GM21619 (cell line): ENCODE measurements around the gene ATP5F1D.
A peak's percentile ranks its signal among the peaks of the same experiment; 100 is the strongest.

Experiments used
- ATAC-seq: cut with Tn5 transposase; IDR thresholded peaks from one replicate; pipeline ENCODE4 v1.9.1; 2021; ENCODE audit not compliant: unreplicated experiment

ATP5F1D gene

DNA sequence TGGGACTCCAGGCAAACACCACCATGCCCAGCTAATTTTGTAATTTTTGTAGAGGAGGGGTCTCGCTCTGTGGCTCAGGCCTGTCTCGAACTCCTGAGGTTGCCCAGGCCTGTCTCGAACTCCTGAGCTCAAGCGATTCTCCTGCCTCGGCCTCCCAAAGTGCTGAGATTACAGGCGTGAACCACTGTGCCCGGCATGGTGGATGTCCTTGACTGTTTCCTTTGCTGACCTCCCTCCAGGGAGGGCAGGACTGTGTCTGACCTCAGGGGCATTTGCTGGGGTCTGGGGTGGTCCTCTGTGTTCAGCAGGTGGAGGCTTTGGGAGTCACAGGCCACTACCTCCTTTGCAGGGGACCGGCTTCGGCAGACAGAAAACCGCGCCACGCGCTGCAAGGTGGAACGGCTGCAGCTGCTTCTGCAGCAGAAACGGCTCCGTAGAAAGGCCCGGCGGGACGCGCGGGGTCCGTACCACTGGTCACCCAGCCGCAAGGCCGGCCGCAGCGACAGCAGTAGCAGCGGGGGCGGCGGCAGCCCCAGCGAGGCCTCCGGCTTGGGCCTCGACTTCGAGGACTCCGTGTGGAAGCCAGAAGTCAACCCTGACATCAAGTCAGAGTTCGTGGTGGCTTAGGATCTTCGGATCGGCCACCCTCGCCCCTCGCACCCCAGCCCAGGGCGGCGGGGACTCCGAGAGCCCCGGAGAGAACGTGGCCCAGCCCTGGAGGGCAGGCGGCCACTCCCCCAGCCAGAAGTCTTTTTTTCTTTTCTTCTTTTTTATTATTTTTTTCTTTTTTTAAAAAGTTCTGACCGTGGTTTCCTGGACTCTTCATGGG lies 15.3 kb downstream of the ATP5F1D start:
- no peak for ATAC-seq

DNA sequence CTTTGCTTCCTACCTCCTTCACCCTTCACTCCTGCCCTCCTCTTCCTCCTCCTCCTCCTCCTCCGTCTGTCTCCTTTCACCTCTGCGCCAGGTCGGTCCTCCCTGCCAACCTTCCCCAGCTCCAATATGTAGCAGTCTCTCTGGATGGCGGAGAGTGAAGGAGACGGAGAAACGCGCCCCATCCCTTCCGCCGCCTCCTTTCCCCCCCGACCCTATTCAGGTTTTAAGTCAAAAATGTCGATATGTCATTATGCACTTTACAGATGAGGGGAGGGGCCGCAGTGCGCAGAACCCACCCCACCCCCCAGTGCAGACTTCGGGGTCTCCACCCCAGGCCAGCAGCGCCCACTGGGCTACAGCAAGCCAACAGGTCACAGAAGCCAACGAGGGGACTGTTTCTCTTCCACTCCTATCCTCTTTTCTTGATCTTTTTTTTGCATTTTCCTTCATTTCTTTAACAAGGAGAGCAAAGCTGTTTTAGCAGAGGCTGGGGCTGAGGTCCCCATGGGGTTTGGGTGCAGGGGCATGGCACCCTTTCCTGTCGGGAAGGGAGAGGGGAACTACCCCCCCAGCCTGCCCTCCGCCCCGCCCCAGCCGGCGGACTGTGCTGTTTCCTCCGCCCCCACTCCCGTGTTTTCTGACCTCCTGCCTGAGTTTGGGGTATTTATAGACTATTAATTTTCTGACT lies 16.1 kb downstream of the ATP5F1D start:
- no peak for ATAC-seq

DNA sequence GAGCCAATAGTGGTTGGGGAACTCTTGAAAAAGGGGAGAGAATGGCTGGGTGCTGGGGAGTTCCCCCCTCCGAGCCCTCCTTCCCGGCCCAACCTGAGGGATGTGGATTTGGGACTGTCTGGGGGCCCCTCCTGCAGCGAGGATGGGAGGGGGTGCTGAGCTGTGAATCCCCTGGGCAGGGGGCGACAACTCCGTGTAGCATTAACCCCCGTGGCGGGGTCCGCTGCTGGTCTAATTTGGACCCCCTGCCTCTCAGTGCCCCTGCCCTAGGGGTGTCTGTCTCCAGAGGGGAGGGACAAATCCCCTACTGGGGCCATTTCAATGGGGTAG lies 16.6 kb downstream of the ATP5F1D start:
- no peak for ATAC-seq

DNA sequence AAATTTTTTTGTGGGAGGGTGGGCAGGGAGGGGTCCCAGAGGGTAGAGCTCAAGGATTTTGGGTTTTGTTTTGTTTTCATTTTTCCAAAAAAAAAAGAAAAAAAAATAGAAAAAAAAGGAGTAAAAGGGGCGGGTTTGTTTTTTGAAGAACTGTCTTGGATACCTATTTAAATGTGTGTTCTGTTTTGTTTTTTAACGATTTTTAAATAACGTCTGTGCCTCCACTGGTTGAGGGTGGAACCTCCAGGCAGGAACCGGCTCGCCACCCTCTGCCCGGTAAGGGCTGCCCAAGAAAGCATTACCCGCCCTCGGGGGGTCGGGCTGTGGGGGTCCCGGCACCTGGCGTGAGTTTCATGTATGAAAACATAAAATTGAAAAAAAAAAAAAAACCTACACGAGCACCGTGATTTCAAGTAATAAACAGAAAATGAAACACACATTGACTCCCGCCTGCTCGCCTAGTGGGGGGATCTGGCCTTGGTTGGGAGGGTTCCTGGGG lies 17.2 kb downstream of the ATP5F1D start:
- no peak for ATAC-seq

DNA sequence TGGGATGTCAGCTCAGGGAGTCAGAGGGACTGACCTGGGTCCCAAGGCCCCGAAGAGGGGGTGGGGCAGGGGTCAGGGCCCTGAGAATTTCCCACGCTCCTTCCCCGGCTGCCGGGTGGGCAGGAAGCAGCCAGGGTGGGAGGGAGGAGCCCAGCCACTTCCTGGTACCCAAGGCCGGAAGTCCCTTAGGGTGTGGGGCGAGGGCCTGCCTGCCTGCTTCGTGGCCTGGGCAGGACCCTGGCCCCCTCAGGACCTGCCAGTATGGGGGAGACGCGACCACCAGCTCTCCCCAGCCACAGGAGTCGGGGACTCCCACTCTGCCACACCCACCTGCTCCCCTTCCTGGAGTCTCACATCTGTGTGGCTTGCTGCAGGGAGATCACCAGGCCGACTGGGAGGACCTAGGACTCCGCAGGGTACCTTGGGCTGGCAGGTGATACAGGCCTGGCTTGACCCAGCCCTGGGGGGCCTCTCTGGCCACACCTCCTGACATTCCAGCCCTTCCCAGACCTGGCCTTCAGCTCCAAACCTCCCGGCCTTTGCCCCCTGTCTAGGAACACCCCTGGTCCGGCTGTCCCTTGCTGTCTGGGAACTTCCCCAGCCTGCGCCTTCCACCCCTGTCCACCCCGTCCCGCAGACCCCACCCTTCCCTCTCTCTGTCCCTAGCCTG lies 17.8 kb downstream of the ATP5F1D start:
- ATAC-seq: no peak

DNA sequence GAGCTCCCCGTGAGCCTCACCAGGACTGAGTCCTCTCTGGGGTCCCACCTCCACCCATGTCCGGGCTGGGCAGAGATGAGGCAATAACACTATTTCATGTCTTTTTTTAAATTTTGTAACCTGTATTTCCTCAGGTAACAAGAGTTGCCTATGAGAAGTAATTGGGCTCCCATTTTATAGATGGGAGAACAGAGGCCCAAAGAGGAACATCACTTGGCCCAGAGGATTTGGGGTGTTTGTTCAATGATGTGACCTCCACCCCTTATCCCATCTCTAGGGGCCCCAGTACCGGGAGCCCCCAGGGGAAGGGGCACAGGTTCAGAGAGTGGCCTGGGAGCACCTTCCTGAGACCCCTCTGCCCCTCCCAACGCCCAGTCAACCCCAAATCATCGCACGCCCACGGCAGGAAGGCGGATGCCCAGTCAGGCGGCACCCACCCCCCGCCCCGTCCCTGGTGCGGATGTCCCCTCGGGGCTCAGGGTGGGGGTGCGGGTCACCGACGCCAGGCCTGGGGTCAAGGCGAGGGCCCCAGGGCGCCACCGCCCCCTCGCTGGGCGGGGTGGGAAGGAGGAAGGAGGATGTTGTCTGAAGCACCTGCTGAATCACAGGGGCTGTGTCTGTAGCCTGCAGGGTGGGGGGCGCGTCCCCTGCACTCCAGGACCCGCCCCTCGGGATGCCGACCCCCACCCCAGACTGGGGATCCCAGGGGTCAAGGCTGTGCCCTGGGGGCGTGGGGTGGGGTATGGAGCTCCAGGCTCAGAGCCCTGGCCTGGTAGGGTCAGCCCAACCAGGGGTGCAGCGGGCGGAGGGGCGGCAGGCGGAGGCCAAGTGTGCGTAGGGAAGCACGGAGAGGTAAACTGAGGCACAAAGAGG lies 18.6 kb downstream of the ATP5F1D start:
- ATAC-seq: no peak

DNA sequence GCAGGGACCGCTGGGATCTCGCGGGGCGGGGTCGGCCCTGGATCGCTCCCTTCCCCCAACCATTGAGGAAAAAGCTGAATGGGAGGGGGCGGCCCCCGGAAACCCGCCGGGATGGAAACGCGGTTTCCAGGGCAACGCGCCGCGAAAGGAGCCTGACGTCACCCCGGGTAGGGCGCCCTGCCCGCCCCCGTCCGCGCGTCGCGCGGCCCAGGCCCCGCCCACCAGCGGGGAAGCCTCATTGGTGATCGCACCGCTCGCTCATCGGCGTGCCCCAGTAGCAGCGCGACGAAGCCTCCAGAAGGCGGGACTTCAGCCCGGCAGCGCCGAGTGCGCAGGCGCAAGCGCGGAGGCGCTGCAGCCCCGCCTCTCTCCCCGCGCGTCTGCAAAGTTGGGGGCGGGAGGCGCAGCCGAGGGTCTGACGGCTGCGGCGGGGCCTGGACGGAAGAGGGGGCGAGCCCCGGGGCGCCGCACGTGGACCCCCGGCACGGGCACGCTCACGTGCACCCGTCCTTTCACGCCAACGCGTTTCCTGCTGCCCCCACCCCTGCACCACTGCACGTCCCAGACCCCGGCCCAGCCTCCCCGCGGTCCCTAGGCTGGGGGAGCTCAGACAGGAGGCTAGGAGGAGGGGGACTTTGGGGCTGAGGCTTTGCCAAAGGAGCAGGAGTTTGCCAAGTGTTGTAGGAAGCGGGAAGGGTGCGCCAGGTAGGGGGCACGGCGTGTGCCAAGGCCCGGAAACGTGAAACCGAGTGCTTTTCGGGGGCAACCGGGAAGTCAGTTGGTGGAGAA lies 19.4 kb downstream of the ATP5F1D start:
- peak; percentile 37 for ATAC-seq

DNA sequence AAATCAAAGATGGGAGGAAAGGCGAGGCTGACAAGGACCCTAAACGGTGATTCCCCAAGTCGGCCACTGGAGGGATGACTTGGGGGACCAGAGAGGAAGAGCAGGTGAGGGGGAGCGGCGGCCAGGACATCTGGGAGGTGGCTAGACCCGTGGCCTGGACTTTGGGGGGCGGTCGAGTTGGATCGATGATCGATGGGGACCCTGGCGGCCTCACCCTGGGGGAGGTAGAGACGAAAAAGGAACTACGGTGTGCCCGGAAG lies 19.9 kb downstream of the ATP5F1D start:
- no peak for ATAC-seq

DNA sequence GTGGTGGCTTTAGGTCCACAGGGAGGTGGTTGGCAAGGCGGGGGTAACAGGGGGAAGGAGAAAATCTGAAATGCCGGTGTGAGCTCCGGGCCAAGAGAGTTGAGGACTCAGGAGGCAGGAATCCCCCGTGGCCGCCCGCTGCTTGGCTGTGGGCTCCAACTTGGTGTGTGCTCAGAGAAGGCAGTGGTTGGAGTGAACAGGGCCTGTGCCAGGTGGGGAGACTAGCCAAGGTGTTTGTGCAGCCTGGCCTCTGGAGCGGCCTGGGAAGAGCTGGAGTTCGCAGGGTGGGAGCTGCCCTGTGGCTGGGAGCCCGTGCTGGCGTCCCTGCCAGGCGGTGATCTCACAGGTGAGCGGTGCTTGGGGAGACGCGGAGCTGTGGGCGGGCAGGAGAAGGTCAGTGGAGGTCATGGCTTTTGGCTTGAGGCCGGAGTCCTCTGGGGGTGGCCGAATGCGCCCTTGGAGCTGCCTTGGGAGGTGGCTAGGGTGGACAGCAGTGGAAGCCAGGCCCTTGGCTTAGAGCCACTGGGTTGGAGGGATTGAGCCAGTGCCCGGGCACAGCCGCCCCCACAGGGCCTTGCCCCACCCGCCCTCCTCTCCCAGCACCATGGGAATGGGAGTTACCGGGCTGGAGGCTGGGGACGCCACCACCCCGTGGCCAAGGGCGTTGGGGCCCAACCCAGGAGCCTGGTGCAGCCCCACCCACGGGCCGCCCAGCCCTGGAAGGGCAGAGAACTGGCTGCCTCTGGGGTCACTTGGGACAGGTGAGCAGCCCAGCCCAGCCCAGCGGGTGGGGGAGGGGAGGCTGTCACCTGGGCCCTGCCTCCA lies 20.5 kb downstream of the ATP5F1D start:
- ATAC-seq: no peak

DNA sequence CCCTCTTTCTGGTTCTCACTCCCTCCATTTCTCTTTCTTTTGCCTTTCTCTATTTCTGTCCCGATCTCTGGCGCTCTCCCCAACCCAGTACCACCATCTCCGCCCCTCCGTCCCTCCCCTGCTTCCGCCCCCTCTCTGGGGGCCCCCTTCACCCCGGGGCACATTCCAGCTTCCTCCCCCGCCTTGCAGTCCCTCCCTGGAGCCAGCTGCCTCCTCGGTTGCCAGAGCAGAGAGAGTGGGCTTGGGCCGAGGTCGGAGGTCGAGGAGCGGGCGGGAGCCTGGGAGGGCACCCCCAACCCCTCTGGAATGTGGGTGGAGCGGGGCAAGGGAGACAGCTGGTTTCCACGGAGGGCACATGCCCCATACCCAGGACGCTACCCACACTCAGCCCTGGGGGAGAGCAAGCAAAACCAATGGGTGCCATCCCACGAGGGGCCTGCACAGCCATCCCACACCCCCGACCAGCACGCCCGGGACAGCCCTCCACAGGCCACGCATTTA lies 21.1 kb downstream of the ATP5F1D start:
- ATAC-seq: no peak

DNA sequence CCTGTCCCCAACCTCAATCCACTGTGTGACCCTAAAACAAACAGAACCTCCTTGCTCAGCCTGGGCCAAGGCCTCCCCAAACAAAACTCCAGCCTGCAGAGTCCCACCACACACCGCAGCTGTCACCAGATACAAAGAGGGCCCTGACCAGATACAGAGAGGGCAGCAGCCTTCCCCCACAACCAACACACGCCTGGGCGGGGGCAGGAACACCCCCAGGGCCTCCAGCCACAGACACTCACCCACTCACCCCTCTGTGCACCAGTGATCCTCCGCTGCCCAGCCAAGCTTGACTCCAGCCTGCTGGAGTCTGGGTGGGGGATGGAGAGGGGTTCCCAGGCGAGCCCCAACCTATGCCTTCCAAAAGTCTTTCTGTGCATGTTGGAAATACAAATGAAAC lies 21.6 kb downstream of the ATP5F1D start:
- ATAC-seq: no peak

DNA sequence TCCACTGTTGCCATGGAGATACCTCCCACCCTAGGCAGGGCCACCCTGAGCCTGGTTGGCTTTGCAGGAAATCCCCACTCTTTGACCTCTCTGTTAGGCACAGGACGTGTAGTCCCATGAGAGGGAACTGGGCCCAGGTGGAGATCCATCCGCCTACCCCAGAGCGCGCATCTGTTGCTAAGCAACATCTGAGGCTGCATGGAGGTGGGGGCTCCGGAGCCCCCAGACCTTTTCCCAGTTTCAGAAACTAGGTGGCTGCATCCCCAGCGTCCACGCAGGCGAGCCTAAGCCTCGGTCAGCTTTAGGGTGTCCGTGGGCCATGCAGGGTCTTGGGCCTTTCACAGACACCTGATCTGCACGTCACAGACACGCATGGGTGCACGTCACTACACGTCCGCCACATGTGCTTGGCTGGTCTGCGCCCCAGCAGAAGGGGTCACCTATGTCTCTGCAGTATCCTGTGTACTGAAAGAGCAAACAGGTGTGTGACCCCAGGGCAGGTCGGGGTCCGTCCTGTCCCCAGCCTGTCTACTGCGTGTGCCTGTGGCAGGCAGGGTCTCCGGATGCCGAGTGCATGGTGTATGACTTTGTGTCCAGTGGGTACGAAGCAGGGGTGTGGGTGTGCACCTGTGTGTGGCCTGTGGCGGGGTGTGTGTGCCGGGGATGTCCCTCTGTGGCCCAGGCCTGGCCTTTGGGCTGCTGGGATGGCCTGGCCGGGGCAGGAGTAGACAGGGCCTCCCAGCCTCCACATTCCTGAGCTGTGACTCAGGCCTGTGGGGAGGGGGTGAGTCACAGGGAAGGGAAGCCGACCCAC lies 23.5 kb downstream of the ATP5F1D start:
- ATAC-seq: no peak

DNA sequence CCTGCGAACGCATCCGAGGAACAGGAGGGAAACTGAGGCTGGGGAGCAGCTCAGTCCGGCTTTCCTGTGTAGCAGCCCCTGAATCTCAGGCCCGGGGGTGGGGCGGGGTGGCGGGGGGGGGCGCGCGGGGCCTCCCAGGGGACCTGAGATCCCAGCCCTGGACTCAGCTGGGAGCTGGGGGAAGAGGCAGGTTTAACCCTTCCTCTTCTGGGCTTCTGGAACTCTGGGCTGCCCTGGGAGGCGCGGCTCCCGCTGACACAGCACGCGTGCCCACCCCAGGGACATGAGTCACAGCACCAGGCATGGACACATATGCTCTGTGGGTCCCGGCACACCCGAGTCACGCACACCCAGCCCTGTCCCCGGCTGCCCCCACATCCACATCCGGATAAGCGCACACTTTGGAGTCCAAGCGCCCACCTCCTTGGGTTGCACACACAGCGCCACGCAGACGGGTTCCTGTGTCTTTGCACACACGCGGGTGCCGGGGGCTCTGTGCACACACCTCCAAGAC lies 24.1 kb downstream of the ATP5F1D start:
- no peak for ATAC-seq

DNA sequence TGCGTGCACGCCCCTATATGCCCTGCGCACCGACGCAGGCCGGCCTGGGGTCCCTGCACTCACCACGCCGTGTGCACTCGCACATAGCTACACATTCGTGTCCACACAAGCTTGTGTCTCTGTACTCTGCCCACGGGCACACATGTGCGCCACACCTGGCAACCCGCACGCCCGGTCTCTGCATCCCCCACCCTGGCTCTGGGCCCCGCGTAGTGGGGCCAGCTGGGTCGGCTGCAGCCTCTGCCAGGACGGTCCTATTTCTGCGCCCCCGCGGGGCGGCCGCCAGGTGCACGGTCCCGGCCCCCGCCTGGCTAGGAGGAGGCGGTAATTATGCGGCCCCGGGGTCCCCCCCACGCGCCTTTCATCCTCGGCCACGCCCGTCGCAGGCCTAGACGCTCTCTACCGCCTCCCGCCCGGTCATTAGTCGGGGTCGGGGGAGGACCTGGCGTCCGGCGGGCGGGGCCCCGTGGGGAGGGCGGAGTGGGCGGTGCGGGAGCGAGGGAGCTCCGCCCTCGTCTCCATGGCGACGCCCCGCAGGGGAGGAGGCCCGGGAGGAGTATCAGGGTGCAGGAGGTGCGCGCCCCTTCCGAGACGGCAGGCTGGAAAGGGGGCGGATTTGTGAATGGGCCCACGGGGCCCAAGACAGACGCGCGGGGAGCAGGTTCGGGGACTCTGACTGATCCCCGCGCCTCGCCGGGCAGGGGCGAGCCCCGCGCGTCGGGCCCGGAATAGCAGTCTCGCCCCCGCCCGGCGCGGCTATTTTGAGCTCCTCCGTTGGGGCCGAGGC lies 24.8 kb downstream of the ATP5F1D start:
- no peak for ATAC-seq

DNA sequence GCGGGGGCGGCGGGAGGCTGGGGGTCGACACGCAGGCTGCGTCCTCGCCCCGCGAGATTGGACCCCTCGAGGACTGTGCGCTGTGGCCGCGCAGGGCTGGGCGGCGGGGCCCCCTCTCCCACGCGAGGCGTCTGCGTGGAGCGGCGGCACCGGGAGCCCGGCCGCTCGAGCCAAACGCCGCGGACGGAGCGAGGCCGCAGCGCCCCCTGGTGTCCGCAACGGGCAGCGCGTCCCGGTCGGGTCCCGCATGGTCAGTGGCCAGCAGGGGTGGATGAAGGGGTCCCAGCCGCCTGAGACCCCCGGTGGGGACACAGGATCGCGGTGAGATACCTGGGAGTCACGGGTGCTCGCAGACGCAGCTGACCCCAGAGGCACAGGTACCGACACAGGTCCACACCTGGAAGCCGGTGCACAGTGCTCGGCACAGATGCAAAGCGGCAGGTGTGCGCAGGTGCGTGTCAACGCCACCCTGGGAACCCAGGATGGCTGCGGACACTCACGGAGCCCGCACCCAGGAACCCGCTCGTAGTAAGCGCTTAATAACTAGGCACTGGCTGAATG lies 25.4 kb downstream of the ATP5F1D start:
- ATAC-seq: no peak

DNA sequence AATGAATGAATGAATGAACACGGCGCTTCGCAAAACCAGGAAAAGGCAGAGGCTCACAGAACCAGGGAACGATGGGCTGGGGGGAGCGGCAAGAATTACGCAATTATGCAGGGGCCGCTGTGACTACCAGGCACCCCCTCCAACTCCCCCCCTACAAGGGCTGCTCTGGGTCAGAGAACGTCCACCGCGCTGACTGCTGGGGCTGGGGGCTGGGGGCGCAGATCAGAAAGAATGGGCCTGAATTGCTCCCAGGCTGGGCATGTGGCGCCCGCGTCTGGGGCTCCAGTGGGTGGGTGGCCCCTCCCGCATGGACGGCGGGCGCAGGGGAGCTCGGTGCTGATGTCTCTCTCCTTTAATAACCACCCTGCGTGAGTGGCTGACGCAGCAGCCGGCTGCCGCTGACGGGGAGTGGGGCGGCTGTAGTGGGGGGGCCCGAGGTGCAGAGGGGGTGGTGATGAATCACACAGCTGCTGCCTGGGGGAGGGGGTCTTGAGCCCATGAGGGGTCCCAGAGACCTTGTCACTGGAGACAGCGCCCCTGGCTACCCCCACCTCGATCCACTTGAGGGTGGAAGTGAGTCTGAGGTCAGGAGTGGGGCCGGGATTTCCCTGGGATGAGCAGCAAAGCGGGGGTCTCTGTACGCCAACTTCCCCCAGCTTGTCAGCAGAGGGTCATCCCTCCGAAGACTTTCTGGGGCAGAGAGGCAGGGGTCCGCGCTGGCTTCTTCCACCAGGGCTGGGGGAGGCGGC lies 26.1 kb downstream of the ATP5F1D start:
- no peak for ATAC-seq
